ENCODE results near the gene UFL1.

UFL1 gene

DNA sequence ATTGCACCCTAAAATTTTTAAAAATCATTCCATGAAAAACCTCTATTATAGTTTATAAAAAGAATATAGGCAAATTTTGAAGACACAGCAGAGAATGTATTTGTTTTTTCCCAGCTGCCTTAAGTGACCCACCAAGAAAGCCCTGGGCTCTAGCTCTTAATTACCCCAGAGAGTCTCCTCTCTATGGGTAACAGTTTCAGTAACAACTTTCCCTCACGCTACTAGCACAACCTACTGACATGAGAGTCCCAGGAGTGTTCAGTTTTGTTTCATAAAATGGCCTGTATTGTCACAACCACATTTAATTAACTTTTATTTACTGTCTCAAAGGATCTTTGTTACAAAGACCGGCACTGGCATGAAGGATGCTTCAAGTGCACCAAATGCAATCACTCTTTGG is 82.8 kb downstream of the UFL1 start:
- no peak for DNase-seq (ENCODE audit: low read depth, low spot score)
- H3K4me3 ChIP-seq (ENCODE audit: low read depth, low read length): no peak overlapping the region
- in situ Hi-C loops (cut with HindIII; ENCODE audit: low sequenced_read_pairs): no loop called here
- TF ChIP-seq, protein P1, sequence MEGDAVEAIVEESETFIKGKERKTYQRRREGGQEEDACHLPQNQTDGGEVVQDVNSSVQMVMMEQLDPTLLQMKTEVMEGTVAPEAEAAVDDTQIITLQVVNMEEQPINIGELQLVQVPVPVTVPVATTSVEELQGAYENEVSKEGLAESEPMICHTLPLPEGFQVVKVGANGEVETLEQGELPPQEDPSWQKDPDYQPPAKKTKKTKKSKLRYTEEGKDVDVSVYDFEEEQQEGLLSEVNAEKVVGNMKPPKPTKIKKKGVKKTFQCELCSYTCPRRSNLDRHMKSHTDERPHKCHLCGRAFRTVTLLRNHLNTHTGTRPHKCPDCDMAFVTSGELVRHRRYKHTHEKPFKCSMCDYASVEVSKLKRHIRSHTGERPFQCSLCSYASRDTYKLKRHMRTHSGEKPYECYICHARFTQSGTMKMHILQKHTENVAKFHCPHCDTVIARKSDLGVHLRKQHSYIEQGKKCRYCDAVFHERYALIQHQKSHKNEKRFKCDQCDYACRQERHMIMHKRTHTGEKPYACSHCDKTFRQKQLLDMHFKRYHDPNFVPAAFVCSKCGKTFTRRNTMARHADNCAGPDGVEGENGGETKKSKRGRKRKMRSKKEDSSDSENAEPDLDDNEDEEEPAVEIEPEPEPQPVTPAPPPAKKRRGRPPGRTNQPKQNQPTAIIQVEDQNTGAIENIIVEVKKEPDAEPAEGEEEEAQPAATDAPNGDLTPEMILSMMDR (IDR thresholded peaks at IDR 0.05; ENCODE audit: low read depth, low read length): no peak
